ENCODE measurements around the gene PRMT6.
A peak's percentile ranks its signal among the peaks of the same experiment; 100 is the strongest.

Gene PRMT6

DNA sequence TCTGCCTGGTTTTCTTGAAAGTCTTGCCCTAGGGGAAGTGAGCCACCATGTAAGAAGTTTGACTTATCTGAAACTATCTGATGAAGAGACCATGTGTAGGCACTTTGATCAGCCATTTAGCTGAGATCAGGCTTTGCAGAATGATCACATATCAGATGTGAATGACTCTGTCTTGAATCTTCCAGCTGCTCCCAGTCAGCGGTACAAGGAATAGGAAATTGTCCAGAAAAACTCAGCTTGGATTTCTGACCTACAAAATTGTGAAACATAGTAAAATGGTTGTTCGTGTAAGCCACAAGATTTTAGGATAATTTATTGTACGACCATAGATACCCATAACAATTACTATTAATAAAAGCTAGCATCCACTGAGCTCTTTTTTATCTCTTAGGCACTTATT, 42.5 kb downstream of the PRMT6 start:
- H3K4me3 ChIP-seq (ENCODE audit: low read length), result no peak overlapping the region
- TF ChIP-seq, protein P1, sequence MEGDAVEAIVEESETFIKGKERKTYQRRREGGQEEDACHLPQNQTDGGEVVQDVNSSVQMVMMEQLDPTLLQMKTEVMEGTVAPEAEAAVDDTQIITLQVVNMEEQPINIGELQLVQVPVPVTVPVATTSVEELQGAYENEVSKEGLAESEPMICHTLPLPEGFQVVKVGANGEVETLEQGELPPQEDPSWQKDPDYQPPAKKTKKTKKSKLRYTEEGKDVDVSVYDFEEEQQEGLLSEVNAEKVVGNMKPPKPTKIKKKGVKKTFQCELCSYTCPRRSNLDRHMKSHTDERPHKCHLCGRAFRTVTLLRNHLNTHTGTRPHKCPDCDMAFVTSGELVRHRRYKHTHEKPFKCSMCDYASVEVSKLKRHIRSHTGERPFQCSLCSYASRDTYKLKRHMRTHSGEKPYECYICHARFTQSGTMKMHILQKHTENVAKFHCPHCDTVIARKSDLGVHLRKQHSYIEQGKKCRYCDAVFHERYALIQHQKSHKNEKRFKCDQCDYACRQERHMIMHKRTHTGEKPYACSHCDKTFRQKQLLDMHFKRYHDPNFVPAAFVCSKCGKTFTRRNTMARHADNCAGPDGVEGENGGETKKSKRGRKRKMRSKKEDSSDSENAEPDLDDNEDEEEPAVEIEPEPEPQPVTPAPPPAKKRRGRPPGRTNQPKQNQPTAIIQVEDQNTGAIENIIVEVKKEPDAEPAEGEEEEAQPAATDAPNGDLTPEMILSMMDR (conservative IDR thresholded peaks at IDR 0.05; ENCODE audit: low read length), result no peak
- no peak for DNase-seq (ENCODE audit: low read depth)

DNA sequence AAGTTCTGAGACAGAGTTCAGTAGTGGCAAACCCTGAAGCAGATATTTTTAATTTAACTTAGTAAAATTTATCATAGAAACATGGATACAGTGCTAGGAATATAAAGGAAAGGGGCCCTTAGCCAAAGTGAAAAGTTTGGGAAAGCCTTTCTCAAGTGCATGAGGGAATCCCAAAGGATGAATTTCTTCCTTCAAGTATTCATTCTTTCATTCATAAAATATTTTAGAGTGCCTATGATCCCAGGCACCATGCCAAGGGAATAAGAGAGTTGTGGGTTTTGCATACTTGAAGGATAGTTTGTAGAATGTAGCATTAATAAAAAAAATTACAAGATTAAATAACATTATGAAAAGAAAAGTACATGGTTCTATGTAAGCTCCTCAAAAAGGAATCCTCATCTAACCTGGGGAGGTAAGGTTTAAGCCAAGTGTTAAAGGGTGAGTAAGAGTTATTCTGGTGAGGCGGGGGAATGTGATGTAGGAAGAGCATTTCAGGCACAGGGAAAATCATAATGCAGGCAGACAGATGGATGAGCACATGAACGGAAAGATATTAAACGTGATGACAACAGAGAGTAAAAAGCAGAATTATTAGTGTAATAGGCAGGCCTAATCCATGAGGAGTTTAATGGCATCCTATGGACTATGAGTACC, 44.0 kb downstream of the PRMT6 start:
- peak; percentile 13 for DNase-seq (ENCODE audit: low read depth)
- H3K4me3 ChIP-seq (ENCODE audit: low read length), result no peak overlapping the region
- TF ChIP-seq, protein P1 (conservative IDR thresholded peaks at IDR 0.05; ENCODE audit: low read length), result no peak

DNA sequence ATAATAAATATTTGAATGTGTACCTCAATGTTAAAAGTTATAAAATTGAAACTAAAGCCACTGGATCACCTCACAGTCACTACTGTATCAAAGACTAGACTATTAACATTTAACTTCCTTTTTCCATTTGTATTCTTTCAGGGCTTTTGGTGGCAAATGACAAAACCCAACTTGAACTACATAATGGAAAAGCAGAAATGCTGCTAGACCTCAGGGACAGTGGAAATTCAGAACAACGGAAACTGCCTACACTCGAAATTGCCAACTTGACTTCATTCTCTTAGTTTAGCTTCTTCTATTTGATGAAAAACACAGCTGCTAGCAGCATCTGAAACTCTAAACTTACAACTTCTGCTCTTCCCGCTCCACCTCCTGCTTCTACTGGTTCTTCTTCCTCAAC, 49.4 kb downstream of the PRMT6 start:
- no peak for DNase-seq (ENCODE audit: low read depth)
- TF ChIP-seq, protein P1 (conservative IDR thresholded peaks at IDR 0.05; ENCODE audit: low read length), result no peak
- H3K4me3 ChIP-seq (ENCODE audit: low read length), result no peak overlapping the region

All from AG10803 (cell line).